HEK293T (cell line): ENCODE measurements around the gene SLX4IP.

Experiments
- BHLHE40 ChIP-seq: fragments of 450-650 bp; IDR thresholded peaks from 2 replicates; pipeline ENCODE4 v1.6.1; 2016; ENCODE audit warnings: mild to moderate bottlenecking, moderate library complexity, borderline replicate concordance
- CTBP1 ChIP-seq: fragments of 450-650 bp; IDR thresholded peaks from 2 replicates; pipeline ENCODE4 v1.6.1; 2016; ENCODE audit warnings: borderline replicate concordance
- FOXM1 ChIP-seq: fragments of 450-650 bp; IDR thresholded peaks from 2 replicates; pipeline ENCODE4 v1.6.1; 2017; ENCODE audit warnings: mild to moderate bottlenecking, borderline replicate concordance
- HDGF ChIP-seq: fragments of 450-650 bp; IDR thresholded peaks from 2 replicates; pipeline ENCODE4 v1.6.1; 2017; ENCODE audit warnings: antibody characterized with exemption, borderline replicate concordance
- NFRKB ChIP-seq: fragments of 450-650 bp; IDR thresholded peaks from 2 replicates; pipeline ENCODE4 v1.6.1; 2016; ENCODE audit warnings: mild to moderate bottlenecking, moderate library complexity
- SP1 ChIP-seq: fragments of 450-650 bp; IDR thresholded peaks from 2 replicates; pipeline ENCODE4 v1.6.1; 2017
- TARDBP ChIP-seq: fragments of 450-650 bp; IDR thresholded peaks from 2 replicates; pipeline ENCODE4 v1.6.1; 2016
- TF ChIP-seq, protein P1 (sequence below): fragments of 450-650 bp; IDR thresholded peaks from 2 replicates; pipeline ENCODE4 v1.6.1; 2016

GRCh38 chr20:10504608-10504993, 69.5 kb downstream of the SLX4IP start:
- TF ChIP-seq BHLHE40 (no peak), NFRKB (no peak), FOXM1 (no peak), SP1 (no peak), CTBP1 (no peak), HDGF (no peak), TARDBP (no peak)
- TF ChIP-seq, protein P1, sequence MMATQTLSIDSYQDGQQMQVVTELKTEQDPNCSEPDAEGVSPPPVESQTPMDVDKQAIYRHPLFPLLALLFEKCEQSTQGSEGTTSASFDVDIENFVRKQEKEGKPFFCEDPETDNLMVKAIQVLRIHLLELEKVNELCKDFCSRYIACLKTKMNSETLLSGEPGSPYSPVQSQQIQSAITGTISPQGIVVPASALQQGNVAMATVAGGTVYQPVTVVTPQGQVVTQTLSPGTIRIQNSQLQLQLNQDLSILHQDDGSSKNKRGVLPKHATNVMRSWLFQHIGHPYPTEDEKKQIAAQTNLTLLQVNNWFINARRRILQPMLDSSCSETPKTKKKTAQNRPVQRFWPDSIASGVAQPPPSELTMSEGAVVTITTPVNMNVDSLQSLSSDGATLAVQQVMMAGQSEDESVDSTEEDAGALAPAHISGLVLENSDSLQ = no peak
